Erythroblast (primary cell): ENCODE data around the gene PPAN.

Experiments
- GATA1 ChIP-seq: IDR thresholded peaks from 2 replicates; pipeline ENCODE4 v1.6.1; 2011; ENCODE audit warnings: low read depth, mild to moderate bottlenecking, control low read depth, low read length, moderate library complexity
- POLR2A ChIP-seq: IDR thresholded peaks from 2 replicates; pipeline ENCODE4 v1.6.1; 2011; ENCODE audit warnings: mild to moderate bottlenecking, low read length

GRCh38 chr19:10145031-10145430 is 38.9 kb downstream of the PPAN start:
- TF ChIP-seq POLR2A, result no peak
- no peak for TF ChIP-seq GATA1
